ENCODE results near the gene LPIN1. TPM values are rescaled to one million over a fixed set of nuclear protein-coding genes. Genes with fewer than 3 reads are reported as not detected.

The LPIN1 gene
- total RNA-seq, 2 experiments from 2014 or later, result 54.0 to 57.8 TPM

DNA sequence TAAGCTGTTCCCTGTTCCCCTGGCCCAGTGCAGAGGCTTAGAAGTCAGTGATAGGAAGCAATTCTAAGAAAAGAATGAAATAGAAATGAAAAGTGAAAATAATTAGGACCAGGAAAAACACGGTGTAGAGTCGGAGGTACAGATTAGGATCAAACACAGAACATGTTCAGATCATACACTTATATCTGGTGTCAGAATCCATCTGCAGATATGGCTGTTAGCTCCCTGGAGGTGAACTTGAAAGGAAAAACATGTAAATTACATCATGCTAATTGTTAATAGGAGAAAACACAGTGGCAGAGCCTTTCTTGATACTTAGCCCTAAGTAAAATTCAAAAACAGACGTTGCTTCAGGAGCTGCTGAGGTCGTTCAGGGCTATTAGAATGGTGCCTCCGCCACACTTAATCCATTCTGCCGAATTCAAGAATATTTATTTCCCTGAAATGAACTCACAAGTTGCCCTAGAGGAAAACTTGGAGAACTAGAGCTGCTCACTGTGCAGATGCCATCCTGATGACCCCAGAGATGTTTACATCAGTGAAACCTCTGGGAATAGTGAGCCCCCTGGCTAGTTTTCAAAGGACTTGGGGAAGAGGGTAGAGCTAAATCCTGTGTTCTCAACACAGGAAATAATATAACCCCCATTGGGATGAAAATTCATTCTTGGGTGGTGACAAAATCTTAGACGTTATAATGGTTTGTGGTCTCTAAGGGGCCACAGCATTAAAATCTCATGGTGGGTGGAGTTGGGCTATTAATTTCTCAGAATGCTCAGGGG lies 27.5 kb downstream of the LPIN1 start:
- Mint-ChIP-seq H3K27ac (peak overlapping the region; percentile 69), H3K4me1 (peaks cover 47% of the 10 kb centered on the region), H3K36me3 (ENCODE audit: low read depth) (peaks cover 74% of the 10 kb centered on the region), H3K9me3 (no peaks in the 10 kb centered on the region), H3K4me3 (no peak overlapping the region), H3K27me3 (no peaks in the 10 kb centered on the region)
- no peak for DNase-seq
- CTCF ChIA-PET, result interaction anchor here (0.6 to 2.5 kb wide), 9 partner anchors 9 to 946 kb away, joined by 3 to 18 read pairs (median 4); partner anchors contain the start of gene LPIN1
- POLR2A ChIA-PET, result interaction anchor here (1.0 to 2.8 kb wide), 7 partner anchors 8 to 618 kb away, joined by 3 to 39 read pairs (median 4); partner anchors contain the start of genes LPIN1 and SLC66A3

DNA sequence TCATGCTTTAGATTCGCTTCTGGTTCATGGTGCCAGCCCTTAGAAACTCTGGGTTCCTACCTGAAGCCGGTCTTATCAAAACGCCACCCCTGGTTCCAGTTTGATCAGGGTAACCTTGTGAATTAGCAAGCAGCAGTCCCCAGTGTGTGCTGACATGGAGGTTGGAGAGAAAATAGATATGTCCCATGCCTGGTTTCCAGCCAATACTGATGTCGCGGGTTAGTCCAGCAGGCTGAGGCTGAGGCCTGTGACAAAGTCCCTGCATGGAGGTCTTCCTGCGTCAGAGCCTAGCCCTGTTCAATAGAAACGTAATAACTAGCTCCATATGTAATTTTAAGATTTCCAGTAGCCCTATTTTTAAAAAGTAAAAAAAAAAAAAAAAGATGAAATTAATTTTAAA lies 28.2 kb downstream of the LPIN1 start:
- Mint-ChIP-seq H3K27me3 (no peaks in the 10 kb centered on the region), H3K4me1 (peaks cover 54% of the 10 kb centered on the region), H3K36me3 (ENCODE audit: low read depth) (peaks cover 73% of the 10 kb centered on the region), H3K4me3 (no peak overlapping the region), H3K9me3 (no peaks in the 10 kb centered on the region), H3K27ac (peak overlapping the region; percentile 69)
- ChIA-PET CTCF (interaction anchor here (0.6 to 2.5 kb wide), 11 partner anchors 9 to 946 kb away, joined by 3 to 18 read pairs (median 4); partner anchors contain the start of gene LPIN1), POLR2A (interaction anchor here (1.3 to 2.8 kb wide), 6 partner anchors 9 to 619 kb away, joined by 3 to 39 read pairs (median 6); partner anchors contain the start of genes LPIN1 and SLC66A3)
- no peak for DNase-seq

DNA sequence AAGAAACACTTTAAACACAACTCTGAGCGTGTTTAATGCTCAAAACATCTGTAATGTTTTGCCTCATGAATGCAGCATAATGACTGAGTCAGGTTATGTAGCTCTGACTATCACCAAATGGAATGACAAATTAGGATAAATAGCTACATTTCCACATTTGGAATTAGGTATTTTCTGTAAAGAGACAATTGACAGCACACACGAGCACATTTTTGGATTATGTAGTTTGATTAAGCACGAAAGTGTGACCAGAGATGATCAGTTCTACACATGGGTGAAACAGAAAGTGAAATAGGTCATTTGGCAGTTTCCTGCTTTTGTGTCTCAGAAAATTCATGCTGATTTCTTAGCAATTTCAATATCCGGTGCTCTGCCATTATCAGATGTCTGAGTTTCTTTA lies 29.0 kb downstream of the LPIN1 start:
- Mint-ChIP-seq H3K27ac (peak overlapping the region; percentile 88), H3K27me3 (no peaks in the 10 kb centered on the region), H3K36me3 (ENCODE audit: low read depth) (peaks cover 73% of the 10 kb centered on the region), H3K4me1 (peaks cover 56% of the 10 kb centered on the region), H3K9me3 (no peaks in the 10 kb centered on the region), H3K4me3 (peak overlapping the region; percentile 64)
- no peak for DNase-seq
- ChIA-PET POLR2A (interaction anchor here (1.5 to 2.8 kb wide), 5 partner anchors 10 to 620 kb away, joined by 3 to 39 read pairs (median 7); partner anchors contain the start of genes LPIN1 and SLC66A3), CTCF (interaction anchor here (1.0 to 2.5 kb wide), 10 partner anchors 8 to 945 kb away, joined by 3 to 18 read pairs (median 4); partner anchors contain the start of gene LPIN1)

DNA sequence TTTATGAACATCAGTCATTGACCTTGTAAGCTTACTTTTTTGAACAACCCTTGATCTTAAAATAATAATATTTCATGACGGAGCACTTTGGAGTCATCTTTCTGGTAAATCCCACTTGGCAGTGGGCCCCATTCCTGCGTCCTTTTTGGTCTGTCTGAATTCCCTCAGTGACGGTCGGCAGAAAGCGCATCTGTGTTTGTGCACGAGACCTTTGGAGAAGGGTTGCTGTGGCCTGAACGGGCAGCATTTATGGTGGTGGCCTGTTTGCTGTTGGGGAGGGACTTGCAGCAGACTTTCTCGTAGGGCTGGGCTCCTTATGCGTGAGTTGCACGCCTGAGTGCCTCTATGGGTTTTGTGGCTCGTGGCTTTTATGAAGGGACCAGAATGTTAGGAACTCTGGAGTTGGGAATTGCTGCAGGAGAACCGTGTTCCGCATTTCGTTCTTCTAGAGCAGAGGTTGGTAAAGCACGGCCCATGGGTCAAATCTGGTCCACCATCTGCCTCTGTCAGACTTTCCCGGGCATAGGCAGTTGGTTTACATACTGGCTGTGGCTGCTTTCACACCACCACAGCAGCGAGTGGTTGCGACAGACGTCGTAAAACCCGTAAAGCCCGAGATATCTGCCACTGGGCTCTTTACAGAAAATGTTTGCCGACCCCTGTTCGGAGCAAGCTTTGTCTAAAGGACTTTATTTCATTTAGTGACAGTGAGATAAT lies 30.8 kb downstream of the LPIN1 start:
- H3K27me3 Mint-ChIP-seq, result no peaks in the 10 kb centered on the region
- H3K4me1 Mint-ChIP-seq, result peaks cover 56% of the 10 kb centered on the region
- H3K36me3 Mint-ChIP-seq (ENCODE audit: low read depth), result peaks cover 71% of the 10 kb centered on the region
- CTCF ChIA-PET, result interaction anchor here (1.0 to 10.8 kb wide), 7 partner anchors 23 to 195 kb away, joined by 4 to 327 read pairs (median 49); partner anchors contain the start of gene LPIN1
- H3K9me3 Mint-ChIP-seq, result no peaks in the 10 kb centered on the region
- DNase-seq, result no peak
- peak overlapping the region; percentile 51 for H3K27ac Mint-ChIP-seq
- POLR2A ChIA-PET, result interaction anchor here (1.3 to 4.4 kb wide), 6 partner anchors 23 to 84 kb away, joined by 3 to 22 read pairs (median 11); partner anchors contain the start of gene LPIN1
- H3K4me3 Mint-ChIP-seq, result no peak overlapping the region

DNA sequence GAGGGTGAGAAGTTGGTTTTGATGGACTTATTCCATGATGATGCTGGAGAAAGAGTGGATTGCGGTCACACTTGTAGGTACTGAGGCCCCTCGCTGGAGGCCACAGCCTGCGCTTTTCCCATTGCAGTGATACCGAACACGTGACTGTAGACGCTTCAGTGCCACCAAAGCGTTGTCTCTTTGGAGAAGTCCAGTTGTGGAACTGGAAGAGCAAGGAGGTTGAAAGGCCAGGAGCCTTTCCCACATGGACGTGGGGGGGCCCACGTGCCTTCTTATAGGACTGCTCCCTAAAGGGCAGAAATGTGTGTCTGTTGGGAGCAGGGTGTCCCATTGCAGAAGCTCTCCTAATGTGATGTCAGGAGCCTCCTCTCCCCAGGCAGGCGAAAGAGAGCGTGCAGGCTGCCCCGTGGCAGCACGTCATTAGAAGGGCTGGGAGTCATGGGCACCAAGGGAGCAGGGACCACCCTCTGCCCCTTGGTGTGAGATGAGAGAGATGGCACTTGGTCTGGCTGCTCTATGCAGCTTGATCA lies 31.5 kb downstream of the LPIN1 start:
- Mint-ChIP-seq H3K27me3 (no peaks in the 10 kb centered on the region), H3K9me3 (no peaks in the 10 kb centered on the region), H3K4me1 (peaks cover 55% of the 10 kb centered on the region), H3K36me3 (ENCODE audit: low read depth) (peaks cover 76% of the 10 kb centered on the region), H3K27ac (peak overlapping the region; percentile 67), H3K4me3 (peak overlapping the region; percentile 34)
- ChIA-PET CTCF (interaction anchor here (0.9 to 10.8 kb wide), 8 partner anchors 13 to 195 kb away, joined by 3 to 327 read pairs (median 28); partner anchors contain the start of gene LPIN1), POLR2A (interaction anchor here (0.9 to 4.4 kb wide), 6 partner anchors 24 to 85 kb away, joined by 3 to 22 read pairs (median 10); partner anchors contain the start of gene LPIN1)
- DNase-seq, result no peak

DNA sequence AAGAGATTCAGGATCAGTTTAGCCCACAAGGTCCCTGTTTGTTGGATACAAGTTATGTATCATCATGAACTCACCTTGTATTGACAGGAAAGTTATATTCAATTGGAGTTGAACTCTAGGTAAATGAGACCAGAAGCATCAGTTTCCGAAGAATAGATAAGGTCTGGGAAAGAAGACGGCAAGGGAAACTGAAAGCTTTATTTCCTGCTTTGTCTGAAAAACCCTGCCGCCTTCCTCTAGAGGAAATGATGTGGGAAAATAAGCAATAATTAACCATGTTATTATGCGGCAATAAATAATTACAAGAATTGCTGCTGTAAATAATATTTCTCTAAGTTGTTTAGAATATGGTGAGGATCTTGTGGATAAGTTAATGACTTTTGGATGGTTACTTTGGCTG lies 32.0 kb downstream of the LPIN1 start:
- ChIA-PET CTCF (interaction anchor here (0.9 to 10.8 kb wide), 8 partner anchors 12 to 196 kb away, joined by 3 to 327 read pairs (median 28); partner anchors contain the start of gene LPIN1), POLR2A (interaction anchor here (0.9 to 4.4 kb wide), 6 partner anchors 25 to 85 kb away, joined by 3 to 22 read pairs (median 10); partner anchors contain the start of gene LPIN1)
- Mint-ChIP-seq H3K4me1 (peaks cover 51% of the 10 kb centered on the region), H3K36me3 (ENCODE audit: low read depth) (peaks cover 74% of the 10 kb centered on the region), H3K27me3 (no peaks in the 10 kb centered on the region), H3K27ac (peak overlapping the region; percentile 67), H3K9me3 (no peaks in the 10 kb centered on the region), H3K4me3 (peak overlapping the region; percentile 34)
- DNase-seq, result no peak

DNA sequence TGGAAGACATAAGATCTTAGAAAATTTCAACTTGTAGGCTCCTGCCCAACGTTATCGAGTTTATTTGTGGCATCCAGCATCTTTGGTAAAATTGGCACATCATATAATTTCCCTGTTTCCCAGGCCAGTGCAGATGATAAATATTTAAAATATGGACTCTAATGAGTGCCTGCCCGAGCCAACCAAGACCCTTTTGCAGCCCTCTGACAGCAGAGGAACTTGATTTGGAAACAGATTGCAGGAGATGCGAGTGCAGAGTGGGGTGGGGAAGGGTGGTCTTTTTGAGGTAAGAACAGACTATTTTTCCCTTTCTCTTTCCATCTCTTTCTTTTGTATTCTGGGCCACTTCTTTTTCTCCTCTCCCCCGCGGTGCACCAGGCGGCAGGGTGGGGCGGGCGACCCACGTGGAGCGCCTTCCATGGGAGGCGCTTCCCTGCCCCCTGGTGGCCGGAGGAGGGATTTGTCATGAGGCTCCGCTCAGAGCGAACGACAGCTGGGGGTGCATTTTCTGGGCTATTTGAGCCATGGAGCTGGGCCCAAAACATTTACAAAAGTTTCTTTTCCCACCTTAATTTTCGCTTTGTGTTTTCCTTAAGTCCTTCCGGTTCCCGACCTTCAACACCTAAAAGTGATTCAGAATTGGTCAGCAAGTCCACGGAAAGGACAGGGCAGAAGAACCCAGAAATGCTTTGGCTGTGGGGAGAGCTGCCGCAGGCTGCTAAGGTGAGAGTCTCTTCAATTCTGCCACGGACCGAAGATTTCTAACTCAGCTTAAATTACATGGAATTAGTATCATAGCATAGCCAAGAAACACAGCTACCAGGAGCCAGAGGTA lies 32.7 kb downstream of the LPIN1 start:
- peak overlapping the region; percentile 34 for H3K4me3 Mint-ChIP-seq
- no peaks in the 10 kb centered on the region for H3K9me3 Mint-ChIP-seq
- peak overlapping the region; percentile 67 for H3K27ac Mint-ChIP-seq
- CTCF ChIA-PET, result interaction anchor here (0.6 to 10.8 kb wide), 33 partner anchors 9 to 1228 kb away, joined by 3 to 327 read pairs (median 4); partner anchors contain the start of genes LPIN1 and TRIB2
- no peaks in the 10 kb centered on the region for H3K27me3 Mint-ChIP-seq
- H3K36me3 Mint-ChIP-seq (ENCODE audit: low read depth), result peaks cover 74% of the 10 kb centered on the region
- peak; percentile 85 for DNase-seq
- POLR2A ChIA-PET, result interaction anchor here (0.7 to 4.4 kb wide), 9 partner anchors 25 to 95 kb away, joined by 3 to 22 read pairs (median 4); partner anchors contain the start of gene LPIN1
- H3K4me1 Mint-ChIP-seq, result peaks cover 44% of the 10 kb centered on the region

DNA sequence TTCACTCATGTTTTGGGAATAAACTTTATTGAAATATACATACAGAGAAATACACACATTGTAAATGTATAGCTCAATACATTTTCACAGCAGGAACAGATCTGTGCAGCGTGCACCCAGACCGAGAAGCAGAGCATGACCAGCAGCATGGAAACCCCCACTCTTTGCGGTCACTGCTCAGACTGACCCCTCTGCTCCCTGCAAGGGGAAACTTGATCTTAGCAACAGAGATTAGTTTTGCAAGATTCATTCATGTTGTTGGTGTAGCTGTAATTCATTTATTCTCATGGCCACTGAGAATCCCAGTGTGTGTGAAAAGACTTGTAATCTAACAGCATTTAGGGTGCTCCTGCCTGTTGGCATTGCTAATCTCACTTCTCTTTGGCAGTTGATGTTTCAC lies 35.2 kb downstream of the LPIN1 start:
- DNase-seq, result no peak
- CTCF ChIA-PET, result interaction anchor here (1.3 to 10.8 kb wide), 5 partner anchors 27 to 91 kb away, joined by 3 to 327 read pairs (median 68); partner anchors contain the start of gene LPIN1
- Mint-ChIP-seq H3K4me3 (no peak overlapping the region), H3K9me3 (no peaks in the 10 kb centered on the region), H3K4me1 (peaks cover 28% of the 10 kb centered on the region), H3K27me3 (no peaks in the 10 kb centered on the region), H3K36me3 (ENCODE audit: low read depth) (peaks cover 77% of the 10 kb centered on the region), H3K27ac (no peak overlapping the region)
- POLR2A ChIA-PET, result no interaction called here

DNA sequence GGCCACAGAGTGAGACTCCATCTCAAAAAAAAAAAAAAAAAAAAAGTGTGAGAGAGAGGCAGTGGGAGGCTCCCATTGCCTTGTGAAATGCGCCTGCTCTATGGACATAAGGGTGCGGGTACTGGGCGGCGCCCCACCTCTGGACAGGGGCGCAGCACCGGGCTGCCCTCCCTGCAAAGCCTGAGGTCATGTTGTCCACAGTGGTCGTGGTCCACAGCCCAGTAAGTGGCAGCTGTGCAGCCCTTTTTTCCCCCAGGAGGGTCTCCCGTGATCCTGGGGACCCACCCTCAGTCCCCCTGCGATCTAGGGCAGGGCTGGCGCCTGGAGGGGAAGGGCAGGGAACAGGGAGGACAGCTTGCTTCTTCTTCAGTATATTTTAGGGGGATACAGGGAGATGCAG lies 37.8 kb downstream of the LPIN1 start:
- H3K4me3 Mint-ChIP-seq, result no peak overlapping the region
- H3K27ac Mint-ChIP-seq, result no peak overlapping the region
- no peaks in the 10 kb centered on the region for H3K9me3 Mint-ChIP-seq
- H3K4me1 Mint-ChIP-seq, result peaks cover 6% of the 10 kb centered on the region
- POLR2A ChIA-PET, result interaction anchor here (1.0 kb wide), 1 partner anchor 96 kb away, joined by 3 read pairs; no protein-coding TSS in a partner anchor
- no peak for DNase-seq
- H3K27me3 Mint-ChIP-seq, result no peaks in the 10 kb centered on the region
- CTCF ChIA-PET, result interaction anchor here (0.7 to 10.8 kb wide), 18 partner anchors 15 to 1223 kb away, joined by 3 to 327 read pairs (median 4); no protein-coding TSS in a partner anchor
- peaks cover 85% of the 10 kb centered on the region for H3K36me3 Mint-ChIP-seq (ENCODE audit: low read depth)

DNA sequence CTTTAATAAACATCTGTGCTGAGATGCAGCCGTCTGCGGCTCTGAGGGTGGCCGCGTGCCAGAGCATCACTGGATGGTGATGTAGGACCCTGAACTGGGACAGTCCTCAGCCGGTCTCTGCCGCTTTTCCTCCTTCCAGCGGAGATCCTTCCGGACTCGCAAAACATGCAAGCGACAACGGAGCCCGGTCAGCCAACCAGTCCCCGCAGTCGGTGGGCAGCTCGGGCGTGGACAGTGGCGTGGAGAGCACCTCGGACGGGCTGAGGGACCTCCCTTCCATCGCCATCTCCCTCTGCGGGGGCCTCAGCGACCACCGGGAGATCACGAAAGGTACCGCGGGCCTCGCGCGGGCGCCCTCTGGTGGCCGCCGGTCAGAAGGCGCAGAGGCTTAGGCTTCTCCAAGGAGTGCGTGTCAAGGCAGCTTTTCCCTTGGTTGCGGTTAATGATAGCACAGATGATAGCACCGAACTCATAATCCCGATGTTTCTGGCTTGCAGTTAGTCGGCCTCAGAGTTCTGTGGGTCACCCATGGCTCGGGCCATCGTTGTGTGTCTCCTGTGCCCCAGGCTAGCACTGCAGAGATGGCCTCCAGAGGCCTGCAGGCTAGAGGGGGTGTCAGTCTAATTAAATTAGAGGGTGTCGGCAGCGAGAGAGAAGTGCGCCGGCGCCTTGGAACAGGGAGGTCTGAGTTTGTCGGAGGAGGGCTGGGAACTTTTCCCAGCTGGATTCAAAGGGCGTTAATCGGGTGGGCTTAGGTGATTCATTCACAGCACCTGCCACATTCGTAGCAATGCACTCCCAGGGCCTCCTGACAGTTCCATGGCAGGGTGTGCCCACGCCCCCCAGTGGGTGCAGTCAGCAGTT lies 38.5 kb downstream of the LPIN1 start:
- H3K27me3 Mint-ChIP-seq, result no peaks in the 10 kb centered on the region
- H3K4me3 Mint-ChIP-seq, result no peak overlapping the region
- no peak overlapping the region for H3K27ac Mint-ChIP-seq
- peak; percentile 42 for DNase-seq
- H3K9me3 Mint-ChIP-seq, result no peaks in the 10 kb centered on the region
- ChIA-PET CTCF (interaction anchor here (0.7 to 10.8 kb wide), 22 partner anchors 10 to 1222 kb away, joined by 3 to 327 read pairs (median 4); no protein-coding TSS in a partner anchor), POLR2A (interaction anchor here (1.0 kb wide), 1 partner anchor 97 kb away, joined by 3 read pairs; no protein-coding TSS in a partner anchor)
- H3K4me1 Mint-ChIP-seq, result peaks cover 6% of the 10 kb centered on the region
- peaks cover 86% of the 10 kb centered on the region for H3K36me3 Mint-ChIP-seq (ENCODE audit: low read depth)

DNA sequence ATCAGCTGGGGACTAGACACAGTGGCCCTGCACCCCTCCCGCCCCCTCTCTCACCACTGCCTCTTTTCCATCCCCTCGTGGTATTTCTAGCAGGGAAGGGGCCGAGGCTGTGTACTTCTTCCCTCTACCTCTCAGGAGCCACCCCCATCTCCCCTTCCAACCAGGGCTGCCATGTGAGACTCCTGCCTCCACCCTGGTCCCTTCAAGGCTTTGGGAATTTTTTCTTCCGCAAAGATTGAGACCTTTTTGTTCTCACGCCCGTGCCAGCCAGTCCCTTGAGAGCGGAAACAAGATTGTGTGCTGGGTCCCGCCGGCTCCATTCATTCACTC lies 39.1 kb downstream of the LPIN1 start:
- no peaks in the 10 kb centered on the region for H3K9me3 Mint-ChIP-seq
- ChIA-PET CTCF (interaction anchor here (0.9 to 10.8 kb wide), 12 partner anchors 11 to 1222 kb away, joined by 3 to 327 read pairs (median 4); no protein-coding TSS in a partner anchor), POLR2A (no interaction called here)
- H3K4me1 Mint-ChIP-seq, result peaks cover 5% of the 10 kb centered on the region
- H3K36me3 Mint-ChIP-seq (ENCODE audit: low read depth), result peaks cover 86% of the 10 kb centered on the region
- no peak overlapping the region for H3K4me3 Mint-ChIP-seq
- no peak overlapping the region for H3K27ac Mint-ChIP-seq
- H3K27me3 Mint-ChIP-seq, result no peaks in the 10 kb centered on the region
- no peak for DNase-seq

All from activated CD4-positive, alpha-beta memory T cell treated with anti-CD3 and anti-CD28 coated beads, Interleukin-2, amount 10 ng/mL, durations not matched to agents 7 days and 5 days (primary cell).